ENCODE results near the gene IREB2.
"Not testable (repeated sequence)": the region's sequence is repeated elsewhere in the genome, so short reads cannot be mapped to it uniquely, and the experiment has no call there.

The IREB2 gene

GRCh38 chr15:78481917-78482316 lies 43.9 kb downstream of the IREB2 start:
- DNase-seq = no peak

- DNase-seq = no peak
Measured at GRCh38 chr15:78492872-78493271, 54.9 kb downstream of the IREB2 start.

- no peak for DNase-seq
Measured at GRCh38 chr15:78501857-78502256, 63.8 kb downstream of the IREB2 start.

- DNase-seq = no peak
Measured at GRCh38 chr15:78502641-78503040, 64.6 kb downstream of the IREB2 start.

- DNase-seq = peak; percentile 88
Measured at GRCh38 chr15:78506971-78507830, 69.2 kb downstream of the IREB2 start, which contains the start of gene HYKK. HYKK (plus strand) TSS chr15:78507577; CDS start chr15:78513089, 5,512 bp downstream.

GRCh38 chr15:78507831-78508160 lies 69.8 kb downstream of the IREB2 start:
- no peak for DNase-seq

- no peak for DNase-seq
Measured at GRCh38 chr15:78508272-78508671, 70.3 kb downstream of the IREB2 start.

- no peak for DNase-seq
Measured at GRCh38 chr15:78509726-78510312, 71.8 kb downstream of the IREB2 start.

- not testable (repeated sequence) for DNase-seq
Measured at GRCh38 chr15:78520035-78520434, 82.0 kb downstream of the IREB2 start.

- no peak for DNase-seq
Measured at GRCh38 chr15:78524230-78524629, 86.2 kb downstream of the IREB2 start.

- no peak for DNase-seq
Measured at GRCh38 chr15:78527325-78527724, 89.3 kb downstream of the IREB2 start.

GRCh38 chr15:78533331-78533730 lies 95.3 kb downstream of the IREB2 start:
- no peak for DNase-seq

GRCh38 chr15:78536134-78536533 lies 98.1 kb downstream of the IREB2 start:
- no peak for DNase-seq

- DNase-seq = no peak
Measured at GRCh38 chr15:78537266-78537905, 99.4 kb downstream of the IREB2 start.

GRCh38 chr15:78538358-78538757 lies 100.3 kb downstream of the IREB2 start:
- no peak for DNase-seq

GRCh38 chr15:78539464-78540140 lies 101.6 kb downstream of the IREB2 start:
- DNase-seq = not testable (repeated sequence)

GRCh38 chr15:78540141-78540870 lies 102.3 kb downstream of the IREB2 start, which contains the start of gene PSMA4:
PSMA4 (plus strand) TSS chr15:78540444; CDS start chr15:78541928, 1,484 bp downstream.
- DNase-seq = peak; percentile 95

GRCh38 chr15:78540871-78541743 lies 103.1 kb downstream of the IREB2 start:
- peak; percentile 38 for DNase-seq

GRCh38 chr15:78541744-78542034 lies 103.7 kb downstream of the IREB2 start:
- no peak for DNase-seq

GRCh38 chr15:78542647-78543046 lies 104.6 kb downstream of the IREB2 start:
- DNase-seq = no peak

- no peak for DNase-seq
Measured at GRCh38 chr15:78550194-78550593, 112.2 kb downstream of the IREB2 start.

GRCh38 chr15:78550815-78551214 lies 112.8 kb downstream of the IREB2 start:
- DNase-seq = no peak

All from activated CD4-positive, alpha-beta T cell treated with anti-CD3 and anti-CD28 coated beads, Interleukin-10, Interleukin-2, amounts not matched to agents 100 ng/mL and 50 ng/mL, durations not matched to agents 16 hours and 8 hours (primary cell).